G401.6 (cell line): ENCODE results near the gene OXSR1.

Experiments
- FAIRE-seq: peaks from 2 replicates; lab custom pipeline; 2012; peaks lifted over from hg19 to GRCh38; lab: Jason Lieb, UNC

The OXSR1 gene

DNA sequence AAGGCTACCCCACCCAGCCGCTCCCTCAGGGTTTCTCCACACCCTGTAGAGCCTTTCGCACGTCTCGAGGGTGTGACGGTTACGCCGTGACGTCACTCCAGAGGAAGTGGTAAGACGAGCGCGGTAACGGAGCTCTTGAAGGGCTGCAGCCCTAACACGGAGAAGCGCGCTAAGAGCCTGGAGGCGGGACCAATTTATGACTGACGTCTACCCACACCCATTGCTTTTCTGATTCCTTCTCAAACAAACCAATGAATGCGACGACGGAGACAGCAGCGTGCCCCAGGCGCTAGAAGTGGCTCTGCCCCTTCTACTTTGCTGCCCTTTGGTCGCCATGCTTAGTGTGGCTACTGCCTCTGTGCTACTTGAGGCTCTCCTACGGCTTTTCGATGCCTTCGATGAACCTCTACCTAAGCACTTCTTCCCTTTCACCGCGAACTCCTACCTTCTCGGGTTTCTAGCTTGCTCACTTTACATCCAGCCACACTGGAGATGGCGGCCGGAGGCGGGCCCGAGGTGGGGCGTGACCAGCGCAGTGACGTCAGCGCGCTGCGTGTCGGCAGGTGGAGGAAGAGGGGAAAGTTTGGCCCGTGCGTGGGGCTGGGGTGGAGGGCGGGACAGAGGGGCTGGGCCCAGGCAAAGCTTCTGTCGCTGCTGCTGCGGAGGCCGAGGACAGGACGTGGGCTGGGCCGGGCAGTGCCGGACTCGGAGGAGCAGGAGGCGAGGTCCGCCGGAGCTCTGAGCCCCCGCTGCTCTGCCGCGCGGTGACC is at the start of gene OXSR1:
Gene OXSR1 (plus strand): TSS at position 586 of the 770 bp plus-strand sequence. CDS start 340 bp downstream, outside the sequence.
- peak; percentile 98 for FAIRE-seq

DNA sequence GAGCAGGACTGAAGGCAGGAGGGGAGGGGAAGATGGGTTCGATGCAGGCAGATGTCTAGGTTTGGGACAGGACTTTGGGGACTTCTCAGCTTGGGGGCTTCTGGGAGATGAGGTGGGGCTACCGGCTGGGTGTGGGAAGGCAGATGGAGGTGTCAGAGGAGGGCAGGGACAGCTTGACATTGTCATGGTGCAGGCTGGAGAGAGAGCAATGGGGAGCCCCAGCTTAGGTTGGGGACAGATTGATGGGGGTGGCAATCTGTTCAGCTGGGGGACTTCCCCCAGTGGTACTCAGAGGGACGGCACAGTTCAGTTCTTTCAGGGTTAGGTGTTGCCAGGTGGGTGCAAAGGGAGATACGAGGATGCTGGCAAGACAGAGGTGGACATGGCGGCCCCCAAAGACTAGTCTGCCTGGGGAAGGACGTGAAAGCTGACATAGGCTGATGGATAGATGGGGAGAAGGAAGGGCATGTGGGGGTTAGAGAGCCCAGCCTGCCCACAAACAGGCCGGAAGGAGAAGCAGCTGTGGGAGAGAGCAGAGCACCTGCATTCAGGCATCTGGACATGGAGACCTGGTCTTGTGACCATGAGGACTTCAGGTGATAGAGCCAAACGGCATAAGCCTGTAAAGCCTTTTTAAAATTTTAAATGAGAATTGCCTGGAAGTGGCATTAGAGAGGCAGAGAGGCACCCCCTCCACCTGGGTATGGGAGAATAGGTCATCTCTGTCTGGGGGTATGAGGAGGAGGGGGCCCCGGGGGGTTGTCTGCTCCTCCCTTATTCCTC is 49.5 kb upstream of the OXSR1 start:
- FAIRE-seq = no peak

DNA sequence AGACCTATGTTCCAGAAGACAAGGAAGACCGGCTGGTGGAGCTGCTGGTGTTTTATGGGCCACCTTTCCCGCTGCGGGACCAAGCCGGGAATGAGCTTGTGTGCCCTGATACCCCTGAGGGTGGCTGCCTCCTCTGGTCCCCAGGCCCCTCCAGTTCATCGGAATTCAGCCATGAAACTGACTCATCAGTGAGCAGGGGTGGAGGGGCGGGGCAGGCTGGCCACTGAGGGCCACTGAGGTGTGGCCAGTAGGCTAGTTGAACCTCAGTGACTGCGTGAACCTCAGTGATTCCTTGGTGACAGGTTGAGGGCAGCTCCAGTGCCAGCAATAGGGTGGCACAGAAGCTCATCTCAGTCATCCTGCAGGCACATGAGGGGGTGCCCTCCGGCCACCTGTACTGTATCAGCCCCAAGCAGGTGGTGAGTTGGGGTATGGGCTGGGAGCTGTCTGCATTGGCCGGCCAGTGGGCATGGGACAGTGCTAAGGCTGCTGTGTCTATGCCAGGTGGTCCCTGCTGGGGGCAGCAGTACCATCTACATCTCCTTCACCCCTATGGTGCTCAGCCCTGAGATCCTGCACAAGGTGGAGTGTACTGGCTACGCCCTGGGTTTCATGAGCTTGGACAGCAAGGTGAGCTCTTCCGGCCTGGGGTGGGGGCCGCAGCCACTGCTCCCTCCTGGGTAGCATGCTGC is 48.7 kb upstream of the OXSR1 start:
- FAIRE-seq = no peak

DNA sequence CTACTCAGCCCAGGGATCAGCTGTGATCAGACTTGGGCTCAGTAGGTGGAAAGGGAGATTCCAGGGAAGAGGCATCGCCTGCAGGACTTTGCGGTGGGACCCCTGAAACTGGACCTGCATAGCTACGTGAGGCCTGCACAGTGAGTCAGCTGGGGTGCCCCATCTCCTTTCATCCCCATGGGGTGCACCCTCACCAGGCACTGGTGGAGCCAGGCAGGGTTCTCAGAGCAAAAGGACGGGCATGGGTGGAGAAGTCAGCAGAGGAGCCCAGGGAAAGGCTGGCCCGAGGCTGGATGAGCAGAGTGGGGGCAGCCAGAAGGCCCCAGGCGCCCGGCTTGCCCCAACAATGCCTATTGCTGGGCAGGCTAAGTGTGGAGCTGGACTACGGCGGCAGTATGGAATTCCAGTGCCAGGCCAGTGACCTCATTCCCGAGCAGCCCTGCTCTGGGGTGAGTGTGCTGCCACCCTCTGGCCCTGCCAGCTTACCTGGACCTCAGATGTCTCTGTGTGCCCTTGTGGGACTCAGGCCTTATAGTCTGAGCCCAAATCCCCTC is 48.1 kb upstream of the OXSR1 start:
- FAIRE-seq = no peak

DNA sequence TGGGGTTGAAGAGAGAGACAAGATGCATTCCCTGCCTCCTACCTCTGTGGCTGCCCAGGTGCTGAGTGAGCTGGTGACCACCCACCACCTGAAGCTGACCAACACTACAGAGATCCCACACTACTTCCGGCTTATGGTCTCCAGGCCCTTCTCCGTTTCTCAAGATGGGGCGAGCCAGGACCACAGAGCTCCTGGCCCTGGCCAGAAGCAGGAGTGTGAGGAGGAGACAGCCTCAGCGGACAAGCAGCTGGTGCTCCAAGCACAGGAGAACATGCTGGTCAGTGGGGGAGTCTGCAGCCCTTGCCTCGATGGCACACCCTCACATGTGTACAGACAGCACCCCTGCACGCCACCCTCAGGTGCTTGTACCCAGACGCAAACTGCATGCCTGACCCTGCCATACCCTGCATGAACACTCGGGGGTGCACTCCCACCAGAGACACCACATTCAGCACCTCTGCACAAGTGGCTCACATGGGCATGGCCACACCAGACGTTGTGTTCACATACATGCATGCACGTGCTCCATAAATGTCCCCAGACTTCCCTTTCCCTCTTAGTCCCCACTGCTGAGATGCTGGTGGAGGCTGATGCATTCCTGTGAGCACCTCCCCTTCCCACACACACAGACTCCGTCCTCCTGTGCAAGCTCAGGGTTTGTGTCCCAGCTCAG is 47.5 kb upstream of the OXSR1 start:
- no peak for FAIRE-seq

DNA sequence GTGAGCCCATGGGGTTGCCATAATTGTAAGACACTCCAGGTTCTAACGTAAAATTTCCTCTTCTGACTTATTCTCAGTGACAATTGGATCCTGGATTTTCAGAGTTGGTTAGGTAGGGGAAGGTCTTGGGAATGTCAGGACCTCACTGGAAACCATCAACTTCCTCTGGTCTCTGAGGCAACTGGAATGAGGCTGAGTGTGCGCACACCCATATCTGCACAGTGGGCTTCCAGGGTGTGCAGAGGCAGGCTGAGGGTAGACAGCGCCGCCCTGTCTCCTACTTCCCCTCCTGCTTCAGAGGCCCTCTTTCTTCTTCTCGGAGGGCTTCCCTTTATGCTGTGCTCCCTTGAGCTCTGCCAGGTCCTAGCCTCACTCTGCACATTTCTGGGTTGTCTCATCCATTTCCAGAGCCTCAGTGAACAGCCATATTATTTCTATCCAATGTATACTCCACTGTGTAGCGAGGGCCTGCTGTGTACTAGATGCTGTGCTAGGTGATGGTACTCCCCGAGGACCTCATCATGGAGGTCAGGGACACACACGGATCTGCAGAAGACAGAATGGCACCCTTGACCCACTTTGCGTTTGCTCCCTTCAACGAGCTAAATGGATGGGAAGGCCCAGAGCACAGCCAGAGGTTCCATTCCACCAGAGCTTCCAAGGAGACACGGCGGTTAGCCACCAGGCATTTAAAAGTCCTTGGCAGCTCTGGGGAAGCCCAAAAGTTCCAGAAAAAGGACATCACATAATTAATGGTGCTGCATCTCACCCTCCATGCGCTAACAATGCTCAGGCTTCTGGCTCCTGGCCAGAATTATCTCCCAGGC is 46.7 kb upstream of the OXSR1 start:
- FAIRE-seq = no peak

DNA sequence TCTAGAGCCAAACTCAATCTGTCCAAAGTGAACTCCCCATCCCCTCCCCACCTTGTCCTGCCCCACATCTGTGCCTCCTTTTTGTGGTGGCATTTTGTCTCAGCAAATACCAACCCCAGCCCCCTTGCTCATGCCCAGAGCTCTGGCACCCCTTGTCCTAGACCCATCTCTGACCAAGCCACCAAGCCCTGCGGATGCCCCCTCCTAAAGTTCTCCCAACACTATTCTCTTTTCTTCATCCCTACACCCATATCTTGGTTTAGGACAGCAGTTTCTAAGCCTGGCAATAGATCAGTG is 46.1 kb upstream of the OXSR1 start:
- no peak for FAIRE-seq

DNA sequence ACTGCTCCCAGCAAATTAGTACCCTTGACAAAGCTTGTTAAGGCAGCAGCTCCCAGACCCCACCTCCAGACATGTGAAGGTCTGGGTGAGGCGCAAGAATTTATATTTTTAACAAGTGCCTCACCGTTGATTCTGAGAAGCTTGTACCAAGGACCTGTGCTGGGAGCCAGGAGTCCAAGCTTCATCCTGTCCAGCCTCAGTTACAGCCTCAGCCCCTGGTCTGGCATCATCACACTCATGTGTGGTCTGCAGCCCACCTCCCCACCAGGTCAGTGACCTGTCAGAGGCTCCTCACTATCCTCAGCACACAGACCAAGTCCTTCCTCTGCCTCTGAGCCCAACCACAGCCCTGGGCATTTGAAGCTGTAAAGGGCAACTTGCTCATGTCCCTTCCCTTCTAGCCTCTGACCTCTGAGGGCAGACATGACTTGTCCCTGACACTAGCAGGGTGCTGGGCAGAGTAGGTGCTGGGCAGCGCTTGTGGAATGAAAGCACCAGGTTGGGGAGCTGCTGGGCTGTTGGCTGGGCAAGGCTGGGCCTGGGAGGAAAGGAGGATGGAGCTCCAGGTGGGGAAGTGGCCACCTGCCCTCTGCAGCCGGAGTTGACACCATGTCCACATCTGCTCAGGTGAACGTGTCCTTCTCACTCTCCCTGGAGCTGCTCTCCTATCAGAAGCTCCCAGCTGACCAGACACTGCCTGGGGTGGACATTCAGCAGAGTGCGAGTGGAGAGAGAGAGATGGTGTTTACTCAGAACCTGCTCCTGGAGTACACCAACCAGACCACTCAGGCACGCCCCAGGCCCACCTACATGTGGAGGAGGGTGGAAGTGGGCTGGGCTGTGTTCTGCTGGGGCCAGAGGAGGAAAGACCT is 45.3 kb upstream of the OXSR1 start:
- no peak for FAIRE-seq

DNA sequence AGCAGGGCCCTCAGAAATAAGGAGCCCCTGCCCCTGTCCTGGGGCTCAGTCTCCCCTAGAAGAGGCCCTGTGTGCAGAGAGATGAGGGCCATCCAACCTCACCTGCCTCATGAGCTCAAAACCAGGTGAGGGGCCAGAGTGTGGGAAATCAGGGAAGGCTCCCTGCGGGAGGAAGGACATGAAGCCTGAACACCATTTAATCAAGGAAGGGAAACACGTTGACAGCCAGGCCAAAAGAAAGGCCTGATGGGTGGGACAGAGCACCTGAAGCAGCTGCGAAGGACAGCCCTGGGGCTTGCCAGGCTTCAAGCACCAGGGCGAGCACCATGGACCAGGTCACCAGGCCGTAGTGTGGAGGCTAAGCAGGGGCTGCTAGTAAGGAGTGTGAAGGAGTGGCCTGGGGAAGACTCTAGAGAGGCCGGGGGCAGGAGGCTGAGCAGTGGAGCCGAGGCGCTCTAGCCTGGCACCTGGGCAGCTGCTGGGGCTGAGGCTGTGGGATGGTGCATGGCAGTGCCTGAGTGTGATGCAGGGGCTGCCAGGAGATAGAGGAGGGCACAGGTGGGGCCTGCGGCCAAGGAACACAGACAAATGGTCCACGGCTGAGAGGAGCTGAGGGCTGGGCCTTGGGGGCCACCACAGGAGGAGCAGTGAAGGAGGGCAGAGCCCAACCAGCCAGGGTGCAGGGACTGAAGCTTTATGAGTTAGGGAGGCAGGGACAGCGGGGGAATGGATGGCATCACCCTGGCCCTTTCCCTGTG is 44.5 kb upstream of the OXSR1 start:
- no peak for FAIRE-seq

DNA sequence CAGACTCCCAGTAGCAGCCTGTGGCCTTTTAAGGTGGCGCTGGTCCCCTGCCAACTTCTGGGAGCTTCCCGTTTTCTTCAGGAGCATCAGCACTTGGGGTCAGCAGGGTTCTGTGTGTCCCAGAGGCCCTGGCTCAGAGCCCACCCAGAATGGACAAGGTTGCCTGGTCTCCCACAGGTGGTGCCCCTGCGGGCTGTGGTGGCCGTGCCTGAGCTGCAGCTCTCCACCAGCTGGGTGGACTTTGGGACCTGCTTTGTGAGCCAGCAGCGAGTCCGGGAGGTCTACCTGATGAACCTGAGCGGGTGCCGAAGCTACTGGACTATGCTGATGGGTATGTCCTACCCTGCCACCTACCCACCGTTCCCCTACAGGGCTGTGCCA is 43.9 kb upstream of the OXSR1 start:
- FAIRE-seq = no peak

DNA sequence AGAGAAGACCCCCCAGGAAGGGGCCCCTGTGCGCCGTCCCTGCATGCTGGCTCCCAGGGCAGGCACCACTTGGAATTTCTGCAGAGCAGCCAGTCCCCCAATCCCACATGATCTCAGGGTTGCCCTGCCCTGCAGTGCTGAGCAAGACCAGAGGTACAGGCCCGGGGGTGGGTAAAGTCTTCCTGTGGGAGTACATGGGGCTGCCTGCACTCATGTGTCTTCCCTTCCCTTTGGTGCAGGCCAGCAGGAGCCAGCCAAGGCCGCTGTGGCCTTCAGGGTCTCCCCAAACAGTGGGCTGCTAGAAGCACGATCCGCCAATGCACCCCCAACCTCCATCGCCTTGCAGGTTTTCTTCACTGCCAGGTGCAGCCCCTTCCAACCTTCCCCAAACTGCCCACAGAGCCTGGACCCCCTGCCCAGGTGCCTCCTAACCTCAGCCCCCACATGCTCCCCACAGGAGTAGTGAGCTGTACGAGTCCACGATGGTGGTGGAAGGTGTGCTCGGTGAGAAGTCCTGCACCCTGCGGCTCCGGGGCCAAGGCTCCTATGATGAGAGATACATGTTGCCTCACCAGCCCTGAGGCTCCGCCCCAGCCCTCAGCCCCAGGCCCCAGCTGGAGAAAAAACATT is 43.4 kb upstream of the OXSR1 start:
- FAIRE-seq = no peak

DNA sequence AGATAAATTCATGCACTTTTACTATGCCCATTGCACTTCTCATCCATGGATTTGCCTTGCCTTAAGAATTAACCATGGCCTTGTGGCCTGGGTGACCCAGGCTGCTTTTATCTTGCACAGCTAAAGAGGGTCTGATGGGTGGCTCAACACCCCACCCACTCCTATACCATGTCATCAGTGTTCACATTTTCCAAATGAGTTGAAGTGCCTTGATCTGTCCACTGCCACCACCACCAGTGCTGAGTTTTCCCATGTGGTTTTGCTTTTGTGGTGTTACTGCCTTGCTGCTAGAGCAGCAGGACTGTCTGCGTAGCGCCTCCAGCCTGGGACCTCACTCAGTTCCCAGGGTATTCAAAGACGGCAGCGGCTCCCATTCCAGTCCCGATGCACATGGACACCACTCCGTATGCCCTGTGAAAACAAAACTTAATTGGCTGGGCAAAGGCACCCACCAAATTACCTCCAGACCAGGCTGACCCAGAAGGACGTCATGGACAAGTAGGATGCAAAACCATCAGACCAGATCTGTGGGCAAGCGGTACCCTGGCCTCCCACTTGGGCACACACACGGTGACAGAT is 42.5 kb upstream of the OXSR1 start:
- FAIRE-seq = no peak

DNA sequence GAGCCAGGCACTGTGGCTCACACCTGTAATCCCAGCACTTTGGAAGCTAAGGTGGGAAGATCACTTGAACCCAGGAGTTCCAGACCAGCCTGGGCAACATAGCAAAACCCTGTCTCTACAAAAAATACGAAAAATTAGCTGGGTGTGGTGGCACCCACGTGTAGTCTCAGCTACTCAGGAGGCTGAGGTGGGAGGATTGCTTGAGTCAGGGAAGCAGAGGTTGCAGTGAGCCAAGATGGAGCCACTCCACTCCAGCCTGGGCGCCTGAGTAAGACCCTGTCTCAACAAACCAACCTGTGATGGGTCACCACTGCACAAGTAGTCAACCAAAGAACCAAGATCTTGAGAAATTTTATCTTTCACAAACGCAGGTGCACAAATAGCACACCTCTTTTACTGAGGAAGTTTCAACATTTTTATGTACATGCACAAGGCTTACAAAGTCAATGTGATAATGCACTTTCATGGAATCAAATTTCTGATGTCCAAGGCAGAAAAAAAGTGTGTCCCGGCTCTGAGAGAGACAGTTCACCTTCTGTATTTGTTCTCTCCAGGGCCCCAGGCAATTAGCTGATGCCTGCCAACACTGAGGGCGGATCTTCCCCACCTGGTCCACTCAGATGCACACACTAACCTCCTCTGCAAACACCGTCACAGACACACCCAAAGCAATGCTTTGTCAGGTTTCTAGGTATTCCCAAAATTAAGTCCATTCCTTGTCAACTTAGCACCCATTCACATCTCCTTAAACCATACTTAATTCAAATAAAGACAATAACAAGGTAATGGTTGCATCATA is 40.8 kb upstream of the OXSR1 start:
- FAIRE-seq = no peak

DNA sequence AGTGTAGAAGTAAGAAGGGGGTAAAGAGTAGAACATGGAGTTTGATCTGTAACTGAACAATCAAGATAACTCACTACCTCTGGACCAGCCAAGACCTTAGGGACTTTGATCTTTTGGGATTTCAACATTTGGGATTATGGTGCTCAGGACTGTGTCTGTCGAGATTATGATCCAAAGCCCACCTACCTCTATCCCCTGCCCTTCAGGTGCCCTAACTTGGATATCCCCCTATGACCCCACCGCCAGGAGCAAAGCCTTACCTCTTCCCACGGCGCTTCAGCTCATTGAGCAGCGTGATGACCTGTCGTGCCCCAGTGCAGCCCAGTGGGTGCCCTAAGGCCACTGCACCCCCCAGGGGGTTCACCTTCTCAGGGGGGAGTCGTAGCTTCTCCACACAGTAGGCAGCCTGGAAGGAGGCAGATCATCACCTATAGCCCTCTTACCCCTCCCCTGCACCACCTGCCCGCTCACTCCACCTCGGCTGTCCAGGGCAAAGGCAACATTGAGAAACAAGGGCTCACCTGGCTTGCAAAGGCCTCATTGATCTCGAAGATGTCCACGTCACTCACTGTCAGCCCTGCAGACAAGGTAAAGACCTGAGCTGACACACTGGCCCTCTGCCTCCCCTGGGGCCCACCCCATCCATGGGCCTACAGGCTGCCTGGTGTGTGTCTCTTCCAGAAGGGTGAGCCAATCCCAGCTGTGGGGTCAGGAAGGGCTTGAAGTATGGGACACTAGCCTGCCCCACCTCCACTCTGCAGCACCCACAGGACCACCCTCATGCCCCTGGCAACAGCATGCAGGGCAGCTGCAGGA is 39.8 kb upstream of the OXSR1 start:
- FAIRE-seq = no peak

DNA sequence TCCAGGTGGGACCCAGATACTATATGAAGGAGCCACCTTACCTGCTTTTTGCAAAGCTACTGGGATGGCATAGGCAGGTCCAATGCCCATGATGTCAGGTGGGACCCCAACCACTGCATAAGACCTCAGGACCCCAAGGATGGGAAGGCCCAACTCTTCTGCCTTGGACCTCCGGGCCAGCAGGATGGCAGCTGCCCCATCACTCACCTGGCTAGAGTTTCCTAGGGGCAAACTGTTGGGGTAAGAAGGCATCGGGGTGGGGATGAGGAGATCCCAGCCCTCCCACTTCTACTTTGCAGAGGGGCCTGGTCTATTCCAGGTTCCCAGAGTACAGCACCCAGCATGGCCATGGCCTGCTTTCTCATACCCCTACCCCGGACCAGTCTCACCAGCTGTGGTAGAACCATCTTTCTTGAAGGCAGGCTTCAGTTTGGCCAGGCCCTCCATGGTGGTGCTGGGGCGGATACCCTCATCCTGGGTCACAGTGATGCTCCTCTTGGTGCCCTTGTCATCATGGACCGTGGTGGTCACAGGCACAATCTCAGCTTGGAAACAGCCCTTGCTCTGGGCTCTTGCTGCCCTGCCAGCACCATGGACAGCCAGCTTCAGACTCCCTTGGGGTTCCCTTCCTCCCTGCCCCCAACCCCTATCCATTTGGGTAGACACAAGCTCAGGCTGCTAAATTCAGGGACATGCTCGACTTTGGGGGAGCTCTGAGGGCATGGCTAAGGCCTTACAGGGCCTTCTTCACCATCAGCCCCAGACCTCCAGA is 39.0 kb upstream of the OXSR1 start:
- no peak for FAIRE-seq

DNA sequence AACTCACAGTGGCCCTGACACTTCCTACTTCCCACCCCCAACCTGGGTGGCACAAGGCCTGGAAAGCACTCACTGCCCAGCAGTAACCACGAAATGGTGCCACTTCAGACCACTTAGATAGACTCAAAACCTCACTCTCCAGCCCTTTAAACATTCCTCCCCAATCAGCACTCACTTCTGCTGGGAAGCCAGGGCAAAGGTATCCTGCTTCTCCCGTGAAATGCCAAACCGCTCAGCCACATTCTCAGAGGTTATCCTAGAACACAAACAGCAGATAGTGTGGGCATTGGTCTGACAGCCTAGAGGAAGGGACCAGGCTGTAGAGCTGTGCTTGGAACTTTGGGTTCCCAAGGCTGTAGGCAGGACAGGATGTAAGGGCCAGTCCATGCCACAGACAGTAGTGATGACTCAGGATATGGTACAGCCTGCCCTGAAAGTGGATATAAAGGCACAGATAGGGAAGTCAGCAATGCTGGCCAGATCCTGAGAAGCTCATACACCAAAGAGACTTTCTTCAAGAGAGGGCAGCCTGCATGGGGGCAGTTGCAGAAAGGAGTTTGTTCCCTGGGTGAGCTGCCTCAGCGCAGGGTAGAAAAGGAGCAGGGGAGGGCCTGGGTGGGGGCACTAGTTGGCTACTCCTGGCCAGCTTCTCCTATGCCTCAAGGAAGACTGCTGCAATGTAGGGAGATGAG is 37.6 kb upstream of the OXSR1 start:
- no peak for FAIRE-seq
